ENCODE measurements around the gene CCNA2.

CCNA2 gene

GRCh38 chr4:121823505-121824170 is at the start of gene CCNA2:
Gene CCNA2 (minus strand): TSS chr4:121823883. CDS start chr4:121823628, 255 bp downstream.
- DNase-seq, result peak; percentile 79 to 94

DNA sequence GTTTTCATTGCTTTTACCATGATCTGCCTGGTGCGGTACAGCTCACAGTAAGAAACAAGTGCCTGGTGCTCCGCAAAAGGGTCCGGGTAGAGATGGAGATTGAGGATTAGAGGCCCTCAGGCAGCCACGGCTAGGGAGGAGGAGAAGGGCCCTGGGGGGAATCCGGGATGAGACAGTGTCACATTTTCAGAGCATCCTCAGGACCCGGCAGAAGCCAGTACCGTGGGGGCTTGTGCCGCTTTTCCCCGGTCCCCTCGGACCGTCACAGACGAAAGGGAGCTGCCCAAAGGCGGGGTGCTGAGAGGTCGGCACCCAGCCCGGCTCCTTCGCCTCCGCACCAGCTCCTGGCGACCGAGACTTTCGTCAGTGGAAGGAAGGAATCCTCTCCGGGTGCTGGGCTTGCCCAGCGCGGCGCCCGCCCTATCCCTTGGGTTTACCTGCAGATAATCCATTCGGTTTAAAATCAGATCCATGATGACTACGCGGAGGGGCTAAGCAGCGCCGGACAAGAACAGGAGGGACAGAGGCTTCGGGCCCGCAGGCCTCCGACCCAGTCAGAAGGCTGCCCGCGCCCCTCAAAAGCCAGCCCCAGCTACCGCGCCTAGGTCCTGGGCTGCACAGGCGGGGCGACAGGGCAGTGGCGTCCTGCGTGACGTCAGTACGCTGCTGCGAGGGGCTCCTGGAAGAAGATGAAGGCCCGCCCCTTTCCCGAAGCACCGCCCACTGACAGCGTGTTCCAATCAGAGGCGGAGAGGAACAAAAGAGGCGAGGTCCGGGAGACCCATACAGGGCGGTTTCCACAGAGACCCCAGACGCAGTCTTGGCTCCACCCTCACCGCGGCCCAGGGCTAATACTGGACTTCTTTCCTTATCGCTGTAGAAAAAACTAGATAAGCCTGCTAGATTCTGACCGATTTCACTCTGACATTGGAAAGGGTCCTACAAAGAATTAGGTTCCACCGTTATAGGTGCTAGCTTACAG is 46.4 kb upstream of the CCNA2 start, which contains the start of gene BBS7:
TSS of gene BBS7 (minus strand) at position 634 of the 982 bp plus-strand sequence. CDS start at position 473, 161 bp downstream.
- peak; percentile 92 to 98 for DNase-seq

GRCh38 chr4:121863799-121864198 is 40.1 kb upstream of the CCNA2 start:
- DNase-seq, result no peak

- DNase-seq, result no peak
Observed at GRCh38 chr4:121861426-121861825, 37.7 kb upstream of the CCNA2 start.

- no peak for DNase-seq
Observed at GRCh38 chr4:121860121-121860520, 36.4 kb upstream of the CCNA2 start.

DNA sequence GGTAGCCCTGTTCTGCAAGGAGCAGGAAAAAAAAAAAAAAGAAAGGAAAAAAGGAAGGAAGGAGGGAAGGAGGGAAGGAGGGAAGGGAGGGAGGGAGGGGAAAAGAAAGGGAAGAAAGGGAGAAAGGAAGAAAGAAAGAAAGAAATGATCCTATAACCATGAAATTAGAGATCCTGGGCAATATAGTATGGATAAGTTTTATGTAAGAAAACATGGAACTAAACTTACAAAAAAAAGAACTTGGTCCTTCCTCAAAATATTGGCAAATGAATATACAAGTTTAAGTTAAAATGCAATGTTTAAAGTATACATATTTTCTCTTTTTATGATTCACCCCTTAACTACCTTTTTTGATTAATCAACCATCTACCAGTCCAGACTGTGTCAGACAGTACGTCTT is 27.7 kb upstream of the CCNA2 start:
- no peak for DNase-seq

DNA sequence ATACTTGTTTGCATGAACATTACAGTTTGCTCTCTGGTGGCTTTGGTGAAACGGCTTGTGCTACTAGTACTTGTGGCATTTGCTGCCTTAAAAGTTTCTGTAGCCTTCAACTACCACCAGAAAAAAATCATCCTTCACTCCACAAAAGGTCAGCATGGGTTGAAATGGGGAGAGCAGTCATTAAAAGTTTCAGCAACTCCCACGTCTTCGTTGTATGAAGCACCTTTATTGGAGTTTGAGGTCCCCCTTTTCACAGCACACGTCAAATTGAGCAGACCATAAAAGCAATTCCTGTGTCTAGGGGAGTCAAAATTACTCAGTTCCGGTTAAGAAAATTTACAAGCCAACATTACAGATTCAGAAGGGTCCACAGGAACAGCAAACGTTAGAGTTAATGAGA is 23.0 kb upstream of the CCNA2 start:
- no peak for DNase-seq

DNA sequence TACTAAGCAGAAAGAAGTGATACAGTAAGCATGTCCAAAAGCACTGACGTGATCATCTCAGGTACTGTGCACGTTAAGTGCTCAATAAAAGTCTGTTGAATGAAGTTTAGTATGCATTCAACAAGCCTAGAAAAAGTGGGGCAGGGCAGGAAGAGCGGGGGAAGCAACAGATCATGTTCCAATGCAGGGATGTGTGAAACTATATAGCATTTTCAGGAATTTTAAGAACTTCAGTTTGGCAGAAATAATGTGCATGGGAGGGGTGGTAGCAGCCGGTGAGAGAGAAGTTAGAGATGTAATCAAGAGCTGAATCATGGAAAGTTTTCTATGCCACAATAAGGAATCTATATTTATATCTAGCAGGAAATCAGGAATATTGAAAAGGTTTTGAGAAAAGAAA is 19.2 kb upstream of the CCNA2 start:
- DNase-seq, result no peak

GRCh38 chr4:121838136-121838535 is 14.5 kb upstream of the CCNA2 start:
- DNase-seq, result no peak

DNA sequence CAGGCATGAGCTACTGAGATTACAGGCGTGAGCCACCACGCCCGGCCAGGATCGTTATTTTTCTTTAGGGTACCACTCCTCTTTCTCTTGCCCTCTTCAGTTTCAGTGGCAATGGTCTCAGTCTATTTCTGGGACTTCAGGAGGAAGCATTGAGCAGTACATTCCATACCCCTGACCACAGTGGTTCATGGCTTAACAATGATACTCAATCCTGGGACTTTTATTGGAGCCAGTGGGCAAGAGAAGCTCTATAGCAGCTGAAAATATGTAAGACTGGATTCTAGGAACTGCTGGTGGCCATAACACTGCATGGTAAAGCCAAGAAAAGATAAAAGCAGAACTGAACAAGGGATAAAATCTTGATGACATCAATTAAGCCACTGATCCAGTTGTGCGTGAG is 5.8 kb upstream of the CCNA2 start:
- DNase-seq, result no peak

DNA sequence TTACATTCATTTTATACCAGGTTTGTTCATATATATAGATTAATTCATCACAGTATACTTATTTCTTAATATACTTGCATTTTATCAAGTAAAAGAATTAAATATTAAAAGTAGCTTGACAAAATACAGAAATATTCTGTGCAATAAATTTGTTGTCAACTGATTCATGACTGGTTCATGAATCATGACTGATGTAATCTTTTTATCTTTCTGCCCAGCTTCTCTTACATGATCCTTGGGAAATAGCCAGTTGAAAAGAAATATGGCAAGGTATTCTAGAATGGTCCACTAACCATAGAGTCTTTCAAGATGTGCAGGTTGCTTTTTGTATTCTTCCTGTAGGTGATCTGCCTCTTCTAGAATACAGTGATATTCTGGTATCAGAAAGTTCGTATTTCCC is 4.2 kb upstream of the CCNA2 start:
- DNase-seq, result no peak

DNA sequence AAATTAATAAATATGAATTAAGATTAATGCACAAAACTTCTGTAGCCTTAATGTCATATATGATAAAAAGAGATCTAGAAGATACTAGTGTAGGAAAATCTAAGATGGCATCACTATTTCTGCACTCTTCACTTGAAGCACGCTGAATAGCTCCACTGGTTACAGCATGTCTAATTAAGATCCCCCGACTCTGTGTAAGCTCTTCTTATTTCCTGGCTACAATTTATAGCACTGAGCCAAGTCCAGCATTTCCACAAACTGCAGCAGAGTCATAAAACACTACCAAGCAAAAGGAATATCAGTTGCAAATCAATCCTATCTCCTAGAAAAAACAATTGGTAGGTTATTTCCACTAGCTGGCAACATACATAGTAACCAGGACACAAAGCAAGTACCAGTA is 1.3 kb upstream of the CCNA2 start:
- DNase-seq, result no peak

GRCh38 chr4:121824171-121824527 is 466 bp upstream of the CCNA2 start:
- no peak for DNase-seq

- no peak for DNase-seq
Observed at GRCh38 chr4:121822796-121823504, 733 bp downstream of the CCNA2 start.

- no peak for DNase-seq
Observed at GRCh38 chr4:121822047-121822446, 1.6 kb downstream of the CCNA2 start.

DNA sequence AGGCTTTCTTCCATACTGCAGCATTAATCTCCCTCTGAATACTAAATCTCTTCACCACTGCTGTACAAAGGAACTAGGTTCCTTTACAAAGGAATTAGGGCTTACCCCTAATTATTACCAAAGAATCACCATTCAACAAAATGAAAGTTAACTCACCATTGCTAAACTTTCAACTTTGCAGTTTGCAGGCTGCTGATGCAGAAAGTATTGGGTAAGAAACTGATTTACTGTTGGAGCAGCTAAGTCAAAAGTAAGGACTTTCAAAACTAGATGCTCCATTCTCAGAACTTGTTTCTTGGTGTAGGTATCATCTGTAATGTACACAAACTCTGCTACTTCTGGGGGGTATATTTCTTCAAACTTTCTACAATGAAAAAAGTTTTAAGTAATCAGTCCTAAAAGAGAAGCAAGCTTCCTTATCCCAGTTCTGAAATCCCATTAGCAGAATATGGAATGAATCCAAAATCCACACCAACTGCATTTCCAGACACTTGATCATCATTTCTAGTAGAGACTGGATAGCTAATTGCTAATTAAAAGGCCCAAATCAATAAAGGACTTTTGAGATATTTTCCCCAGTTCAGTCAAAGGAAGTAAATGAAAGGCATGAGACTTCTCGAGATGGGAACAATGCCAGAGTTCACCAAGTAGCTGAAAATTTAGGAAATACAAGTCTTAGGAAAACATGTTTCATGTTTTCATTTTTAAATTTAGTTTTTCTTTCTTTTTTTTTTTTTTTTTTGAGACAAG is 4.3 kb downstream of the CCNA2 start:
- no peak for DNase-seq

GRCh38 chr4:121818215-121818614 is 5.5 kb downstream of the CCNA2 start:
- DNase-seq, result no peak

- no peak for DNase-seq
Observed at GRCh38 chr4:121817701-121818100, 6.0 kb downstream of the CCNA2 start.

- DNase-seq, result no peak
Observed at GRCh38 chr4:121817006-121817405, 6.7 kb downstream of the CCNA2 start.

- no peak for DNase-seq
Observed at GRCh38 chr4:121814756-121815155, 8.9 kb downstream of the CCNA2 start.

GRCh38 chr4:121811122-121811521 is 12.6 kb downstream of the CCNA2 start:
- DNase-seq, result no peak

- DNase-seq, result no peak
Observed at GRCh38 chr4:121806411-121806810, 17.3 kb downstream of the CCNA2 start.

DNA sequence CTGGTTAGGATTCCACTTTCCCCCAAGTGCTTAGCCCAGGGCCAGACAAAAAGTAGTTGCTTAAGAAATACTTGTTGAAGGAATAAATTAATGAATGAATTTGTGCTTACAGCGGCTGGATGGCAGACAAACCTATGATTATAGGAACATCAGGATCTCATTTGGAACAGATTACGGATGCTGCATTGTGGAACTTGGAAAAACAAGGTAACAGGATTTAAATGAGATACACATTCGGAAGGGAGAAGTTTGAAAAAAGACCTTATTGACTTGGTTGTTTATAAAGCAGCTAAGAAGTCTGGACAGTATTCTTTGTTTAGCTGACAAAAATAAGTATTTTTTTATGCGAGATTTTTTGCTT is 22.0 kb downstream of the CCNA2 start:
- DNase-seq, result no peak
